ENCODE results near the gene PPP4R4.
"Not testable (repeated sequence)": the region's sequence is repeated elsewhere in the genome, so short reads cannot be mapped to it uniquely, and the experiment has no call there.

The PPP4R4 gene

DNA sequence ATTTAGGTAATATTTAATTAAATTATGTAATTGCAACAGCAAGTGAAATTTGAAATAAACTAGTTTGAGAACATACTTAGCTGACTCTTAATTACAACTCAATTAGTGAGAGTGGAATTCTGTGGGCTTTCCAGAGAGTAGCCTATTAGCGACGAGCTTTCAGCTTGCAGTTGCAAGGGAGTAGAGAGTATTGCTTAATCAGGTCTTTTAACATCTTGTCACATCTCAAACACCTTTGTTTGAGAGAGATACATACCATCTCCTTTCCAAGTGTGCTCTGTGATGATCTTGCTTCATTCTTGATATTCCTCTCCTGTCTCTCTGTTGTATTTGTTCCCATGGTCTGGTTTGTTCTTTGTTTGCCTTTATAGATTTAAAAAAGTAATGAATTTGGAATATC, 7.7 kb downstream of the PPP4R4 start:
- no peak for DNase-seq

DNA sequence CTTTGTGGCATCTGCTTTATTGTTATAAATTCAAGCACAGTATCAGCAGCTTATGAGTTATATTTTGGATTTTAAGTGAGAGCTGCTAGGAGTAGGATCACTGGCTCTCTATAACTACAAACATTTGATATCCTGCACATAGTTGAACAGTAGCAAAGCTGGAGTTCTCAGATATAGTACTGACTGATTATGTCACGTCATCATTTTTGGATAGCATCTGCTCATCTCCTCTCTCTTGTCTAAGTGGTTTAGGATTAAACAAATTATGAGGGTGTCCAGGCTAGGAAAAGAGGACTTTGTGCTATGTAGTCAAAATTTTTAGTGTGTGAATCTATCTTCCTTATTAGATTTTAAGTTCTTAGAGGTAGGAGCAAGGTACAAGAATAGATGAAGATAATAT, 18.4 kb downstream of the PPP4R4 start:
- DNase-seq = no peak

DNA sequence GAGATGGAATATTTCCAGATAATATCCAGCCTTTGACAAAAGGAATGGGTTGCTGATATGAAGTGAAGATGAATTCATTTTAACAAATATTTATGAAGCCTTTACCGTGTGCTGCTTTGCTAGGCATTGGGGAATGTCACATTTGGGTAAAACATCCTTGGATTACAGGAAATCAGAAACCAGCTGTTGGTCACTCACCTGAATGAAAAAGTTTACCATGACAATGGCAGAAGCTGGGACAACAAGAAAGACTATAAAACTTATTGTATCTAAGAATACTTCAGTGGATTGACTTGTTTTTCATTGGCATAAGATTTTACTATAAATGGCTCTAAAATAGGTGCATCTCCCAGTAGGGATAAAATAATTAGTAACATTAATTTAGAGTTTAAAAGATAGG, 19.7 kb downstream of the PPP4R4 start:
- DNase-seq = no peak

GRCh38 chr14:94196057-94196456, 21.9 kb downstream of the PPP4R4 start:
- no peak for DNase-seq

DNA sequence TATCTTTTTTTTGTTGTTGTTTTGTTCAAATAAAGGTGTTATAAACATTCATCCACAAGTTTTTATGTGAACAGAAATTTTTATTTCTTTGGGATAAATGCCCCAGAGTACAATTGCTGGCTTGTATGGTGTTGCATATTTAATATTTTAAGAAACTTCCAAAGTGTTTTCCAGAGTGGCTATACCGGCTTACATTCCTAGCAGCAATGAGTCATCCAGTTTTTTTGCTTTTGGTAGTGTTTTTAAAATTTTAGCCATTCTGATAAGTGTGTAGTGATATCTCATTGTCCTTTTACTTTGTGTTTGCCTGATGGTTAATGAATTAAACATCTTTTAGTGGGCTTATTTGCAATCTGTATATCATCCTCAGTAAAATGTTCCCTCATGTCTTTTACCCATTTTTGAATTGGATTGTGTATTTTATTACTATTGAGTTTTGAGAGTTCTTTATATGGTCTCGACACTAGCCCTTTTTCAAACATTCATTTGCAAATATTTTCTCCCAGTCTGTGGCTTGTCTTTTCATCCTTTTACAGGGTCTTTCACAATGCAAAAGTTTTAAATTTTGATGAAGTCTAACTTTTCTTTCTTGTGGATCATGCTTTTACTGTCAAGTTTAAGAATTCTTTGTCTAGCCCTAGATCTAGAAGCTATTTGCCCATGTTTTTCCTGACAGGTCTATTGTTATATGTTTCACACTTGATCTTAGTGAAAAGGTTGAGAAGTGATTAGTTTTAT, 29.5 kb downstream of the PPP4R4 start:
- no peak for DNase-seq

DNA sequence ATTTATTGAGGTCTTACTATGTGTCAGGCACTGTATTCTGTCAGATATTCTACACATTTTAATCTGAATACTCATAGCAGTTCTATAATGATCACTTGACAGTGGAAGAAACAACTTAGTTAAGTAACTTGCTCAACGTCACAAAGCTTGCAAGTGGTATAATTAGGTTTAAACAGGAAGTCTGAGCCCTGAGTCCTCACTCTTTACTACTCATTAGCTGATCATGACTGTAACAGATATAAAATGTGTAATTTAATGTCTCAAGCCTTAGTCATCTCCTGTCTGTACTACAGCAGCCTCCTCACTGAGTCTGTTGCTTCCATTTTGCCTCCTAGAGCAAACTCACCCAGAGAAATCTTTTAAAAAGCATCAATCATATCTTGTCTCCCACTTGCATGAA, 38.9 kb downstream of the PPP4R4 start:
- no peak for DNase-seq

- no peak for DNase-seq
These were observed 39.6 kb downstream of the PPP4R4 start for GRCh38 chr14:94213741-94214140.

GRCh38 chr14:94217116-94217515, 43.0 kb downstream of the PPP4R4 start:
- peak; percentile 73 for DNase-seq

GRCh38 chr14:94218198-94218886, 44.2 kb downstream of the PPP4R4 start:
- DNase-seq = not testable (repeated sequence)

GRCh38 chr14:94224040-94224439, 49.9 kb downstream of the PPP4R4 start:
- DNase-seq = no peak

DNA sequence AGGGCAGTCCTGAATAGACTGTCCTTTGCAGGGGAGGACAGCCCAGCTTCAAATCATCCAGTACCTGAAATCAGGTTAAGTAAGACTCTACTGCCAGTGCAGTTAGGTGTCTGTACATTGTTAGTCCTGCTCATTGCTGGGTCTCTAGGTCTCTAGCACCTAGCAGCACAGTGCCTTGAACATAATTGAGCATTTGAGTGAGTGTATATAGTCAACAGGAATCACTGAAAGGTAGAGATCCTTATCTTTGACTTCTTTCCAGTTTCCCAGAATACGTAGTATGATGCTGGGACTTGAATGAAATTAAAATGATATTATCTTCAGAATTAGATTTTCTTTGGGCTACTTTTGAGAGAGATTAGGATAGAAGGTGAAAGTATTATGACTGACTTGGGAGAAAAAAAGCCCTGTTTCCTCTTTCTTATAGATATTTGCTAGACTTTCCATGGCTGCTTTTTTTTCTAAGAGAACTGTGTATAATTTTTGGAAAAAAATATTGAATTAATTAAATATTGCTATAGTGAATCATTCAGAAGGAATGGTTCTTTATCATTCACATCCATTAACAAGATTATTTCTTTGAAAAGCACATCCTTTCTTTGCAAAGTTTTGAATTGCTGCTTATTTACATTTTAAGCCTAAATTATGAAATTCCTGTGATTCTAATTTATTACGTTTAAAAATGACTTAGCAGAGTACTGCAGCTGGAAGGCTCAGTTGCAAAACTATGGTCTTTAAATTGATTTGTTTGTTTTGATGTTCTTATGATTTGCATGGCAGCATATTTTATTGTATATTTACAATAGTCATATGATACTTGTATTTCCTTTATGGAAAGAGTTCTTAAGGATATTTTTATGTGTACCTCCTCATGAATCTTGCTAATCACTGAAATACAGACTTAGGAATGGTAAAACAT, 51.6 kb downstream of the PPP4R4 start:
- DNase-seq = no peak

DNA sequence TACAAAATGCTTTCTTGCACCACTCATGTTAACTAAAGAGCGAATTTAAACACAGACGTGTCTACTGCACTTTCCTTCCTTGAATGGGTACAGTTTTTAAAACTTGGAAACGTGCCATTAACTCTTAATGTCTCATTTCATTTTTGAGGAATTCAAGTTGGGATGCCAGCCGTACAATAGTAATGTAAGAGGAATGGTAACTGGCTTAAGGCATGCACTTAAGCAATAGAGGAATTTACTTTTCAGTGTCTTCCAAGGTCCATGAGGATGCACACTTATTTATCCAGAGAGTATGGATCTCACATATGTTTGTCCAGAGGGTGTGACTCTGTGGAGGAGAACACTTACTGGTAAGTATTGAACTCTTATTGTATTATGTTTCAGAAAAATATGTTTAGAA, 52.9 kb downstream of the PPP4R4 start:
- no peak for DNase-seq

GRCh38 chr14:94237046-94237445, 62.9 kb downstream of the PPP4R4 start:
- DNase-seq = no peak

DNA sequence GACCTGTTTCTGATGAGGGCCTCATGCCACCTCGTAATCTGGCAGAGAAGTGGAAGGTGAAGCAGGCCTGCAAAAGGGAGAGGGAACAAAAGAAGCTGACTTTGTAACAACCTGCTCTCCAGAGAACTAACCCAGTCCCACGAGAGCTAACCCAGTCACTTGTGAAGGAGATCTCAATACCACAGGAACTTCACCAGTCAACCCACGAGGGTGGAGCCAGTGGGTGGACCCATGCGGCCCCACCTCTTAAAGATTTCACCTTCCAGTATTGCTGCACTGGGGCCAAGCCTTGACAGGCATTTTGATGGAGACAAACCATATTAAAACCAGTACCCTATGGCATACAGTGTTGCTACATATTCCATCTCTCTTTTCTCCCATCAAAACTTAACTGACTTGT, 63.9 kb downstream of the PPP4R4 start:
- DNase-seq = no peak

- DNase-seq = no peak
These were observed 65.3 kb downstream of the PPP4R4 start for GRCh38 chr14:94239406-94239805.

DNA sequence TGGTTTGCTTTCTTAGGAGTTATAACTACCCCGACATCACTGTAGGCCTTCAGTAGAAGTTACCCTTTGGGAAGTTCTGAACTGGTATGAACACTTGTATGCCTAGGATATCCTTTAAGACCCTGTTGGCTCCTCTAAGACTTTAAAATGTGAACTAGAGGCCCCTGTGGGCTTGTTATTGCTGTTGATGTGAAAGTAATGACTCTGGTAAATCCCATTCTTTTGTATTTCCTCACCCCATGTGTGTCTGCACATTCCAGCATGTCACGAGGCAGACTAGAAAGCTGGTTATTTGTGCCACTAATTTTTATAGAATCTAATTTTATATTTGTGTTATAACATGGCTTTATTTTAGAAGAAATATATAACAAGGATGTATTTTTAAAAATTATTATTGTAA, 70.1 kb downstream of the PPP4R4 start:
- DNase-seq = no peak

- not testable (repeated sequence) for DNase-seq
These were observed 90.1 kb downstream of the PPP4R4 start for GRCh38 chr14:94264195-94264594.

DNA sequence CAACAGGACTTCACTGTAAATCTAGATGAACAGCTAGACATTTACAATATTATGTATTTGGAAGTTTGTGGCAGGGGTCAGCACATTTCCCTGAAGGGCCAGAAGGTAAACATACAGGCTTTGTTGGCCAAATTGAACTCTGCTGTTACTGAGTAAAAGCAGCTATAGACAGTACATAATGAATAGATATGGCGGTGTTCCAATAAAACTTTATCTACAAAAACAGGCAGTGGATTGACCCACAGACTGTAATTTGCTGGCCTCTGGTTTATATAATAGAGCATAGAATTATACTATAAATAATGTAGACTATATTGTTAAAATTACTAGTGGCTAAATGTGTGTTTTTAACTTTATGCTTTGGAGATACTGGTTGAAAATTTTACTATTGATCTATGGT, 93.2 kb downstream of the PPP4R4 start:
- DNase-seq = no peak

DNA sequence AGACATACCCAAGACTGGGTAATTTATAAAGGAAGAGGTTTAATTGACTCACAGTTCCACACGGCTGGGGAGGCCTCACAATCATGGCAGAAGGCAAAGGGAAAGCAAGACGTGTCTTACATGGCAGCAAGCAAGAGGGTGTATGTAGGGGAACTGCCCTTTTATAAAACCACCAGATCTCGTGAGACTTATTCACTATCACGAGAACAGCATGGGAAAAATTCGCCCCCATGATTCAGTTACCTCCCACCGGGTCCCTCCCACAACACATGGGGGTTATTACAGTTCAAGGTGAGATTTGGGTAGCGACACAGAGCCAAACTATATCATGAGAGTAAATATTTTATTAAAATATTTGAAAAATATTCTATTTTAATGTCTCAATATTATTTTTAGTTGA, 94.5 kb downstream of the PPP4R4 start:
- DNase-seq = not testable (repeated sequence)

GRCh38 chr14:94269156-94269555, 95.0 kb downstream of the PPP4R4 start:
- peak; percentile 51 for DNase-seq

DNA sequence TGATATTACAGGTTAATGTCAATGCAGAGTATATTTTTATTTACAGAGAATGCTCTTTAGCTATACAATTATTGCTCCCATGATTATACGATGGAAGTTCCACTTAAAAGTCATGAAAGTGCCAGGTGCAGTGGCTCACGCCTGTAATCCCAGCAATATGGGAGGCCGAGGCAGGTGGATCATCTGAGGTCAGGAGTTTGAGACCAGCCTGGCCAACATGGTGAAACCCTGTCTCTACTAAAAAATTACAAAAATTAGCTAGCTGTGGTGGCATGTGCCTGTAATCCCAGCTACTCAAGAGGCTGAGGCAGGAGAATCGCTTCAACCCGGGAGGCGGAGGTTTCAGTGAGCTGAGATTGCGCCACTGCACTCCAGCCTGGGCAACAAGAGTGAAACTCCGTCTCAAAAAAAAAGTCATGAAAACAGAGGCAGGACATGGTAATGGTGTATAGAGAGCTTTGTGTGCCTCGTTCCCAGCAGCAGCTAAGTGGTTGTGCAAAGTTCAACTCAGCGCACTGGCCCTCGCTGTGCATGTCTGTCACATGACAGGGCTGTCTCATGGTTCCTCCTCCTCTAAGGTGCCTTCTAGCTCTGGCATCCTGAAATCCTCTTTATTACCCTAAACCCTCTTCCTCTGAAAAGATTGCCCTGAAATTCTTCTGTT, 102.9 kb downstream of the PPP4R4 start:
- DNase-seq = not testable (repeated sequence)

DNA sequence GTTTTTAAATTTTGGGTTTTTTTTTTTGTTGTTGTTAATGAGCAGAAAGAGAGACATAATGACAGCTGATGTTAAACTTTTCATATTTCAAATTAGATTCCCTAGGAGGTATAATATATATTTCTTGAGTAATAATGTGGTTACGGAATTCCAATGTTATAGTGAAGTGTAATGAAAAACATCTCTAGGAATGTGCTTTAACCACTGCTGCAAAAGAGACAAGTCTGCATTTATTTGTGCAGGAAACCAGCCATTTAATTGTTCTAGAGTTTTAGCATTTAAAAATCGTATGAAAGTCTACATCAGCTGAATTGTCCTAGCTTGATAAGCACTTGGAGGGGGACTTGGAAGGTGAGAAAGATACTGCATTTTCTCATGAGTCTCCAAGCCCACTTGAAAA, 104.6 kb downstream of the PPP4R4 start:
- no peak for DNase-seq
